ENCODE results near the gene MDN1. TPM values are rescaled to one million over a fixed set of nuclear protein-coding genes. Genes with fewer than 3 reads are reported as not detected.

Gene MDN1
- total RNA-seq, 1 experiment from 2014 or later = 20.5 TPM

- intact Hi-C loops (cut with micrococcal nuclease) = no loop called here
- no peak overlapping the region for H3K4me2 ChIP-seq (ENCODE audit: low read length)
- no peak overlapping the region for H3K4me3 ChIP-seq (ENCODE audit: low read length)
- DNase-seq (peak; percentile 35), ATAC-seq (no peak)
- no peaks in the 10 kb centered on the region for H3K4me1 ChIP-seq (ENCODE audit: insufficient read depth, low read length)
- no peaks in the 10 kb centered on the region for H3F3A ChIP-seq (ENCODE audit: low read length, unreplicated experiment)
- H4K20me1 ChIP-seq (ENCODE audit: low read length) = no peaks in the 10 kb centered on the region
- H3K27ac ChIP-seq (ENCODE audit: low read length) = no peak overlapping the region
- BruUV-seq (replicated peaks) = no TSS peak
- no peak overlapping the region for H2AFZ ChIP-seq (ENCODE audit: low read length)
- H3K36me3 ChIP-seq (ENCODE audit: low read depth, low read length) = peaks cover 25% of the 10 kb centered on the region
- H3K9ac ChIP-seq (ENCODE audit: low read length) = no peak overlapping the region
- H3K9me2 ChIP-seq (replicated peaks; ENCODE audit: low read length) = no peaks in the 10 kb centered on the region
- no peaks in the 10 kb centered on the region for H3K27me3 ChIP-seq (ENCODE audit: low read length)
- H3K9me3 ChIP-seq (ENCODE audit: low read length) = no peaks in the 10 kb centered on the region
- no peaks in the 10 kb centered on the region for H3K79me2 ChIP-seq (ENCODE audit: low read length)
- TF ChIP-seq CTCF (conservative IDR thresholded peaks at IDR 0.05; ENCODE audit: low read depth, low read length) (no peak), EZH2 (IDR thresholded peaks at IDR 0.05; ENCODE audit: low read length, unreplicated experiment) (no peak)
- CTCF ChIA-PET = no interaction called here
- POLR2A ChIA-PET (ENCODE audit: unreplicated experiment) = no interaction called here
These were observed 164.5 kb downstream of the MDN1 start for GRCh38 chr6:89655122-89655521.

GRCh38 chr6:89650579-89650978, 169.0 kb downstream of the MDN1 start:
- TF ChIP-seq EZH2 (IDR thresholded peaks at IDR 0.05; ENCODE audit: low read length, unreplicated experiment) = no peak
- TF ChIP-seq CTCF (conservative IDR thresholded peaks at IDR 0.05; ENCODE audit: low read depth, low read length) = no peak
- no peak for TF ChIP-seq EZH2phosphoT487 (IDR thresholded peaks at IDR 0.05; ENCODE audit: borderline replicate concordance, low read length)
- no peaks in the 10 kb centered on the region for H3K27me3 ChIP-seq (ENCODE audit: low read length)
- no peak overlapping the region for H3K9ac ChIP-seq (ENCODE audit: low read length)
- ChIA-PET POLR2A (ENCODE audit: unreplicated experiment) (no interaction called here), CTCF (no interaction called here)
- H3K9me2 ChIP-seq (replicated peaks; ENCODE audit: low read length) = no peaks in the 10 kb centered on the region
- intact Hi-C loops (cut with micrococcal nuclease) = no loop called here
- H3K4me2 ChIP-seq (ENCODE audit: low read length) = no peak overlapping the region
- no peak overlapping the region for H2AFZ ChIP-seq (ENCODE audit: low read length)
- BruUV-seq (replicated peaks) = no TSS peak
- peaks cover 35% of the 10 kb centered on the region for H3K36me3 ChIP-seq (ENCODE audit: low read depth, low read length)
- peaks cover 1% of the 10 kb centered on the region; the same call in 1 of the 2 replicates for H3K4me1 ChIP-seq (ENCODE audit: insufficient read depth, low read length)
- no peak overlapping the region for H3K27ac ChIP-seq (ENCODE audit: low read length)
- no peaks in the 10 kb centered on the region for H3F3A ChIP-seq (ENCODE audit: low read length, unreplicated experiment)
- H3K4me3 ChIP-seq (ENCODE audit: low read length) = no peak overlapping the region
- no peaks in the 10 kb centered on the region for H3K79me2 ChIP-seq (ENCODE audit: low read length)
- H4K20me1 ChIP-seq (ENCODE audit: low read length) = no peaks in the 10 kb centered on the region
- ATAC-seq = no peak
- DNase-seq = no peak
- no peaks in the 10 kb centered on the region for H3K9me3 ChIP-seq (ENCODE audit: low read length)

GRCh38 chr6:89649682-89650081, 169.9 kb downstream of the MDN1 start:
- no peak overlapping the region for H3K4me2 ChIP-seq (ENCODE audit: low read length)
- no peaks in the 10 kb centered on the region for H3K27me3 ChIP-seq (ENCODE audit: low read length)
- H3K9me2 ChIP-seq (replicated peaks; ENCODE audit: low read length) = no peaks in the 10 kb centered on the region
- H4K20me1 ChIP-seq (ENCODE audit: low read length) = no peaks in the 10 kb centered on the region
- no peak overlapping the region for H2AFZ ChIP-seq (ENCODE audit: low read length)
- no peaks in the 10 kb centered on the region for H3K79me2 ChIP-seq (ENCODE audit: low read length)
- intact Hi-C loops (cut with micrococcal nuclease) = no loop called here
- ChIA-PET POLR2A (ENCODE audit: unreplicated experiment) (no interaction called here), CTCF (no interaction called here)
- H3K9ac ChIP-seq (ENCODE audit: low read length) = no peak overlapping the region
- no peak overlapping the region for H3K4me3 ChIP-seq (ENCODE audit: low read length)
- H3K9me3 ChIP-seq (ENCODE audit: low read length) = no peaks in the 10 kb centered on the region
- ATAC-seq (no peak), DNase-seq (no peak)
- H3F3A ChIP-seq (ENCODE audit: low read length, unreplicated experiment) = no peaks in the 10 kb centered on the region
- peaks cover 35% of the 10 kb centered on the region for H3K36me3 ChIP-seq (ENCODE audit: low read depth, low read length)
- H3K4me1 ChIP-seq (ENCODE audit: insufficient read depth, low read length) = peaks cover 10% of the 10 kb centered on the region; the same call in 1 of the 2 replicates
- BruUV-seq (replicated peaks) = no TSS peak
- no peak overlapping the region for H3K27ac ChIP-seq (ENCODE audit: low read length)
- TF ChIP-seq EZH2 (IDR thresholded peaks at IDR 0.05; ENCODE audit: low read length, unreplicated experiment) (no peak), EZH2phosphoT487 (IDR thresholded peaks at IDR 0.05; ENCODE audit: borderline replicate concordance, low read length) (no peak), CTCF (conservative IDR thresholded peaks at IDR 0.05; ENCODE audit: low read depth, low read length) (no peak)
